GM18499 (cell line): ENCODE measurements around the gene DRICH1.
"Not testable (repeated sequence)": the region's sequence is repeated elsewhere in the genome, so short reads cannot be mapped to it uniquely, and the experiment has no call there.

Source experiments
- ATAC-seq: cut with Tn5 transposase; IDR thresholded peaks from one replicate; pipeline ENCODE4 v1.9.1; 2021; ENCODE audit warnings: moderate number of reproducible peaks; ENCODE audit not compliant: insufficient read depth, unreplicated experiment

Gene DRICH1

GRCh38 chr22:23604939-23605712 is 27.0 kb downstream of the DRICH1 start:
- no peak for ATAC-seq

GRCh38 chr22:23603266-23603665 is 28.9 kb downstream of the DRICH1 start:
- ATAC-seq = no peak

GRCh38 chr22:23598805-23599518 is 33.2 kb downstream of the DRICH1 start:
- no peak for ATAC-seq

- not testable (repeated sequence) for ATAC-seq
Measured at GRCh38 chr22:23597576-23598268, 34.4 kb downstream of the DRICH1 start.

GRCh38 chr22:23595904-23596303 is 36.2 kb downstream of the DRICH1 start:
- not testable (repeated sequence) for ATAC-seq

GRCh38 chr22:23591846-23592245 is 40.3 kb downstream of the DRICH1 start:
- no peak for ATAC-seq

- no peak for ATAC-seq
Measured at GRCh38 chr22:23591201-23591791, 40.8 kb downstream of the DRICH1 start.

- ATAC-seq = no peak
Measured at GRCh38 chr22:23583836-23584235, 48.3 kb downstream of the DRICH1 start.

GRCh38 chr22:23583153-23583552 is 49.0 kb downstream of the DRICH1 start:
- no peak for ATAC-seq

- no peak for ATAC-seq
Measured at GRCh38 chr22:23581260-23581650, 50.9 kb downstream of the DRICH1 start.

- no peak for ATAC-seq
Measured at GRCh38 chr22:23580576-23581259, 51.4 kb downstream of the DRICH1 start.

GRCh38 chr22:23579870-23580575 is 52.1 kb downstream of the DRICH1 start, which contains the start of gene IGLL1:
IGLL1 (minus strand) TSS chr22:23580290; CDS start chr22:23580190, 100 bp downstream.
- ATAC-seq = no peak

- ATAC-seq = no peak
Measured at GRCh38 chr22:23579280-23579679, 52.8 kb downstream of the DRICH1 start.

GRCh38 chr22:23578306-23578705 is 53.8 kb downstream of the DRICH1 start:
- no peak for ATAC-seq

- ATAC-seq = no peak
Measured at GRCh38 chr22:23576681-23577080, 55.4 kb downstream of the DRICH1 start.

- ATAC-seq = no peak
Measured at GRCh38 chr22:23575601-23576000, 56.5 kb downstream of the DRICH1 start.

- no peak for ATAC-seq
Measured at GRCh38 chr22:23574877-23575276, 57.2 kb downstream of the DRICH1 start.

- ATAC-seq = no peak
Measured at GRCh38 chr22:23574371-23574811, 57.7 kb downstream of the DRICH1 start.

- not testable (repeated sequence) for ATAC-seq
Measured at GRCh38 chr22:23573701-23574235, 58.4 kb downstream of the DRICH1 start.
